GM12875 (cell line): ENCODE data around the gene COL19A1.

Experiments
- H3K4me3 ChIP-seq: one replicate; pipeline ENCODE4 v1.5.1; 2011; ENCODE audit warnings: low read depth, low read length, control low read depth
- TF ChIP-seq, protein P1 (sequence below): IDR thresholded peaks from 2 replicates; pipeline ENCODE4 v1.5.1; 2011; ENCODE audit warnings: low read depth, mild to moderate bottlenecking, control low read depth, inconsistent platforms, low read length, moderate library complexity, borderline replicate concordance; ENCODE audit not compliant: insufficient read depth

The COL19A1 gene

DNA sequence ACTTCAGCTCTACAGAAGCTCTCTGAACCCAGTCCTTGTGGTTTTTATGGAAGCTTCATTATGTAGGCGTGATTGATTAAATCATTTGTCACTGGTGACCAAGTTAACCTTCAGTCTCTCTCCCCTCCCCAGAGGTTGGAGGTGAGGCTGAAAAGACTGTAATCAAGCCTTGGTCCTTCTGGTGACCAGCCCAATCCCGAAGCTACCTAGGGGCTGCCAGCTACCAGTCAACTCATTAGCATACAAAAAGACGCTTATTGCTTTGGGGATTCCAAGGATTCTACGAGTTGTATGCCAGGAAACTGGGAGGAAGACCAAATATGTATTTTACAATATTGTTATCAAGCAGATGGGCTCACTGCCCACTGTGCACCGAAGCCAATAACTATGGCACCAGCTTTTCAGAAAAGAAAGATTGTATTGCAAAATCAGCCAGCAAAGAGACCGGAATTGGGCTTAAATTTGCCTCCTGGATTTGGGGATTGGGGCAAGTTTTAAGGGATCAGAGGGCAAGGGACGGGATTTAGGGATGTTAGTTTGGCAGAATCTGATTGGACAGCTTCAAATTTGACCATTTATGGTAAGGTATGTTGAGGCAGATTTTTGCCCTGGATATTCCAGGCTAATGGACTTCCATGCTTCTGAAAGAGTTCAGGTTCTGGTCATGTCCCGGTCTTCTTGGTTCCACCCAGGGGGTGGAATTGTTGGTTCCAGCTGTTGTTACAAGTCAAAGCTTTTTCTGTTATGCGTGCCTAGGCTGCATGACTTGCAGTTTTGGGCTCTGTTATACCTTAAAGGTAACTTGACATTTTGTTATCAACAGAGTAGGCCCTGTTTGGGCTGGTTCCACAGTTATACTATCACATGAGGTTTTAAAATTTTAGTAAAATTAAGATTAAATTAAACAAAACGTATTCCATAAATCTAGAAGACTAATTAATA is 269.1 kb downstream of the COL19A1 start:
- TF ChIP-seq, protein P1, sequence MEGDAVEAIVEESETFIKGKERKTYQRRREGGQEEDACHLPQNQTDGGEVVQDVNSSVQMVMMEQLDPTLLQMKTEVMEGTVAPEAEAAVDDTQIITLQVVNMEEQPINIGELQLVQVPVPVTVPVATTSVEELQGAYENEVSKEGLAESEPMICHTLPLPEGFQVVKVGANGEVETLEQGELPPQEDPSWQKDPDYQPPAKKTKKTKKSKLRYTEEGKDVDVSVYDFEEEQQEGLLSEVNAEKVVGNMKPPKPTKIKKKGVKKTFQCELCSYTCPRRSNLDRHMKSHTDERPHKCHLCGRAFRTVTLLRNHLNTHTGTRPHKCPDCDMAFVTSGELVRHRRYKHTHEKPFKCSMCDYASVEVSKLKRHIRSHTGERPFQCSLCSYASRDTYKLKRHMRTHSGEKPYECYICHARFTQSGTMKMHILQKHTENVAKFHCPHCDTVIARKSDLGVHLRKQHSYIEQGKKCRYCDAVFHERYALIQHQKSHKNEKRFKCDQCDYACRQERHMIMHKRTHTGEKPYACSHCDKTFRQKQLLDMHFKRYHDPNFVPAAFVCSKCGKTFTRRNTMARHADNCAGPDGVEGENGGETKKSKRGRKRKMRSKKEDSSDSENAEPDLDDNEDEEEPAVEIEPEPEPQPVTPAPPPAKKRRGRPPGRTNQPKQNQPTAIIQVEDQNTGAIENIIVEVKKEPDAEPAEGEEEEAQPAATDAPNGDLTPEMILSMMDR: no peak

DNA sequence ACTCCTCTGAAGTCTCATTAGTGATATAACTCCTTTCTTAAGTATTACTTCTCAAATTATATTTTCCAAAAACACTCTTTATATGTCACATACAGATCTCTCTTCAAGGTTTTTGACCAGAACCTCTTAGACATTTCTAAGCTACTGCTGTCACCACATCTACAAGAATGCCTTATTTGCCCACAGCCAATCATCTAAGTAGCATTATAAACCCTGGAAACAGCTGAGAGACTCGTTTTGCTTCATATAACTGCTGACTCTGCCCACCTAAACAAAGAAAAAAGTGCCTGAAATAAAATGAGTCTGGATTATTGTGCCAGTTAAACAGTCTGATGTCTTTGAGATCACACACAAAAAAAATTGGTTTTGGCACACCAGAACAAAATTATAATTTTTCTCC is 270.6 kb downstream of the COL19A1 start:
- no peak overlapping the region for H3K4me3 ChIP-seq
- TF ChIP-seq, protein P1: no peak

More for the DNA sequence above, 269.1 kb downstream of the COL19A1 start:
- no peak overlapping the region for H3K4me3 ChIP-seq

DNA sequence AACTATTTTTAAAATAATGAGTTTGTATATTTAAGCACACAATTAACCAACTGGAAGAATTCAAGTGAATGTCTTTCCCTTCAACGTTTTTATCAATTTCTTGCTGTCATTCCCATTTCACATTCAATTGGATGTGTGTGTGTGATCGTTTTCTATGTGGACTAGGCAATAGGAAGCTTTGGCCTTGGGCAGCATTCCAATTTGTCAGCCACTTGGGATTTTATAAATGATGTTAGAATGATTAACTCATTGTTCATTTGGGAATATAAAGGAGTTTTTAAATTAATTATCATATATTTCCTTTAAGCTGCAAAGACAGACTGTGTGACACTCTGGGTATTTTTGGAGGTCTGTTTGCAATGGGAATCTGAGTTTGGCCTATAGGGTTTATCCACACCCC is 274.1 kb downstream of the COL19A1 start:
- no peak overlapping the region for H3K4me3 ChIP-seq
- TF ChIP-seq, protein P1: no peak

DNA sequence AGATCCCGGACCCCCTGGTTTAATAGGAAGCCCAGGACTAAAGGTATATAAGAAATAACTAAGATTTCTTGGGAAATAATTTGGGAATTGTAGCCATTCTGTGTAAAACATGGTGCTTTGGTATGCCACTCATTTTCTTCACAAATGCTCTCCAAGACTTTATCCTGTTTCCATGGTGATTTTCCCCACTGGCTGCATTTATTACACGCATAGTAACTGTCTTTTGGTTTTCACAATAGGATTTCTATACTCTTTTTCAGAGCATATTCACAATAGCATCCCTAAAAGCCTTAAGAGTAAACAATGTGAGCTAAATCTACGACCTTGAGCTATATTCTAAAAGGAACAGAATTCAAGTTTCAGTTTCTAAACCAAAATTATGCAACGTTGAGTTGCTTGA is 275.7 kb downstream of the COL19A1 start:
- no peak overlapping the region for H3K4me3 ChIP-seq
- TF ChIP-seq, protein P1: no peak

DNA sequence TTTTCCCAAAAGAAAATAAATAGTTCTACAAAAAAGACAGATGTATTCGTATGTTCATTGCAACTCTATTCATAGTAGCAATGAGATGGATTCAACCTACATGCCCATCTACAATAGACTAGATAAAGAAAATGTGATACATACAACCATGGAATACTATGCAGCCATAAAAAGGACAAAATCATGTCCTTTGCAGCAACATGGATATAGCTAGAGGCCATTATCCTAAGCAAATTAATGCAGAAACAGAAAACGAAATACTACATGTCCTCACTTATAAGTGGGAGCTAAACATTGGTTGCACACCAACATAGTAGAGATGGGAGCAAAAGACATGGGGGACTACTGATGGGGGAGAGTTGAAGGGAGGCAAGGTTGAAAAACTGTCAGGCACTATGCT is 278.8 kb downstream of the COL19A1 start:
- TF ChIP-seq, protein P1: no peak
- no peak overlapping the region for H3K4me3 ChIP-seq

DNA sequence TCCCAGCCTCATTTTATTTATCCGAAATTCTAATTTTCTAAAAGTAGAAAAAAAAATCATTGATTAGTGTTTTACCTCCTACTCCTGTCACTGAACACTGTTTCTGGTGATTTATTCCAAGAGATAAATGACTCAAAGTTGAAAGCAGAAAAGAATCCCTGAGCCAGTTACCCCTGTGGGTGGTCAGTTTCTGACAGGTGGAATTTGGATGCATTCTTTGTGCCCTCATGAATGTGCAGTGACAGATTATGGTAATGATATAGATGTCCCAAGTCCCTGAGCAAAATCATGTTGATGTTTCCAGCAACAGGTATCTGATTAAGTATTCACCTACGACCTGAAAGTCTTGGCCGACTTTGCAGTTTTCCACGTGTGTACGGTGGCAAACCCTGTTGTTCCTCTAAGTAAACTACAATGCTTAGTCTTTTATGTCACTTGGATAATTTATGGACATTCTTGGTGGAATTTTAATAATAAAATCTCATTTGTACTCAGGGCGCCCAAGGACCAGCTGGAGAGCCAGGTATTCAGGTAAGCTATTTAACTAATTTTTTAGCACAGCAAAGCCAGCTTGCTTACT is 282.9 kb downstream of the COL19A1 start:
- TF ChIP-seq, protein P1: no peak
- H3K4me3 ChIP-seq: no peak overlapping the region
